GM19452 (cell line): ENCODE measurements around the gene ZNF254.
"Not testable (repeated sequence)": the region's sequence is repeated elsewhere in the genome, so short reads cannot be mapped to it uniquely, and the experiment has no call there.

ENCODE experiments used
- ATAC-seq: cut with Tn5 transposase; IDR thresholded peaks from one replicate; pipeline ENCODE4 v1.9.1; 2021; ENCODE audit not compliant: unreplicated experiment

The ZNF254 gene

GRCh38 chr19:24086974-24087595, at the start of gene ZNF254:
Gene ZNF254, plus strand, starts transcription at chr19:24087187. Its CDS starts 121 bp downstream, at chr19:24087308.
- peak; percentile 99 for ATAC-seq

- no peak for ATAC-seq
Measured at GRCh38 chr19:24040621-24041020, 46.4 kb upstream of the ZNF254 start.

- ATAC-seq = not testable (repeated sequence)
Measured at GRCh38 chr19:24041326-24041725, 45.7 kb upstream of the ZNF254 start.

GRCh38 chr19:24046550-24046949, 40.4 kb upstream of the ZNF254 start:
- no peak for ATAC-seq

GRCh38 chr19:24048261-24048660, 38.7 kb upstream of the ZNF254 start:
- ATAC-seq = no peak

GRCh38 chr19:24049537-24049936, 37.5 kb upstream of the ZNF254 start:
- no peak for ATAC-seq

- no peak for ATAC-seq
Measured at GRCh38 chr19:24051516-24051915, 35.5 kb upstream of the ZNF254 start.

- ATAC-seq = no peak
Measured at GRCh38 chr19:24052811-24053210, 34.2 kb upstream of the ZNF254 start.

- ATAC-seq = no peak
Measured at GRCh38 chr19:24053601-24054000, 33.4 kb upstream of the ZNF254 start.

GRCh38 chr19:24054044-24054935, 32.7 kb upstream of the ZNF254 start:
- no peak for ATAC-seq

- no peak for ATAC-seq
Measured at GRCh38 chr19:24055548-24055947, 31.4 kb upstream of the ZNF254 start.

- ATAC-seq = no peak
Measured at GRCh38 chr19:24057144-24057543, 29.8 kb upstream of the ZNF254 start.

GRCh38 chr19:24059563-24060295, 27.3 kb upstream of the ZNF254 start:
- no peak for ATAC-seq

GRCh38 chr19:24060687-24061356, 26.2 kb upstream of the ZNF254 start:
- ATAC-seq = no peak

- ATAC-seq = no peak
Measured at GRCh38 chr19:24062190-24062589, 24.8 kb upstream of the ZNF254 start.

- ATAC-seq = no peak
Measured at GRCh38 chr19:24063295-24063694, 23.7 kb upstream of the ZNF254 start.

GRCh38 chr19:24064175-24064574, 22.8 kb upstream of the ZNF254 start:
- no peak for ATAC-seq

GRCh38 chr19:24065243-24065642, 21.7 kb upstream of the ZNF254 start:
- ATAC-seq = no peak

GRCh38 chr19:24065865-24066604, 21.0 kb upstream of the ZNF254 start:
- ATAC-seq = no peak

- ATAC-seq = no peak
Measured at GRCh38 chr19:24069905-24070657, 16.9 kb upstream of the ZNF254 start.
